HEK293 (cell line): Measurements from ENCODE around the gene HS3ST5.

ENCODE experiments used
- BCL11A ChIP-seq: fragments of 450-650 bp; formaldehyde crosslinking; IDR thresholded peaks from 2 replicates; pipeline ENCODE4 v1.5.1; 2016; ENCODE audit warnings: low read depth, missing biosample characterization, missing genetic modification characterization
- CTCF ChIP-seq: fragments of 450-650 bp; formaldehyde crosslinking; IDR thresholded peaks from 2 replicates; pipeline ENCODE4 v1.5.1; 2016; ENCODE audit warnings: missing biosample characterization, missing genetic modification characterization
- OVOL3 ChIP-seq: fragments of 450-650 bp; formaldehyde crosslinking; IDR thresholded peaks from 2 replicates; pipeline ENCODE4 v1.5.1; 2016; ENCODE audit warnings: missing biosample characterization, missing genetic modification characterization
- PRDM1 ChIP-seq: fragments of 450-650 bp; formaldehyde crosslinking; IDR thresholded peaks from 2 replicates; pipeline ENCODE4; 2016; ENCODE audit warnings: missing biosample characterization, missing genetic modification characterization
- REST ChIP-seq: fragments of 450-650 bp; formaldehyde crosslinking; IDR thresholded peaks from 2 replicates; pipeline ENCODE4 v1.5.1; 2016; ENCODE audit warnings: missing biosample characterization, missing genetic modification characterization
- TCF7L2 ChIP-seq: IDR thresholded peaks from 2 replicates; pipeline ENCODE4 v1.6.1; 2011; ENCODE audit warnings: low read depth, mild to moderate bottlenecking, inconsistent platforms, low read length, moderate library complexity, borderline replicate concordance
- ZNF585B ChIP-seq: fragments of 450-650 bp; formaldehyde crosslinking; IDR thresholded peaks from 2 replicates; pipeline ENCODE4 v1.5.1; 2016; ENCODE audit warnings: missing biosample characterization, missing genetic modification characterization

- TF ChIP-seq ZNF585B (tag by site-specific recombination) (no peak), CTCF (tag by site-specific recombination) (no peak), REST (tag by site-specific recombination) (no peak), OVOL3 (tag by site-specific recombination) (no peak), PRDM1 (no peak), TCF7L2 (no peak), BCL11A (tag by site-specific recombination) (no peak)
Observed at GRCh38 chr6:114290864-114291263, 52.0 kb downstream of the HS3ST5 start.
